GM21367 (cell line): ENCODE results near the gene UBE2D4.

Experiments used
- ATAC-seq: cut with Tn5 transposase; IDR thresholded peaks from one replicate; pipeline ENCODE4 v1.9.1; 2021; ENCODE audit not compliant: unreplicated experiment

Gene UBE2D4

GRCh38 chr7:43906331-43907010, 19.8 kb upstream of the UBE2D4 start, which contains the start of gene URGCP:
TSS of gene URGCP (minus strand) at chr7:43906596. CDS start at chr7:43906575, 21 bp downstream.
- ATAC-seq = peak; percentile 76

- no peak for ATAC-seq
These were observed 11.4 kb upstream of the UBE2D4 start for GRCh38 chr7:43914795-43915194.

GRCh38 chr7:43915907-43916306, 10.3 kb upstream of the UBE2D4 start:
- no peak for ATAC-seq

GRCh38 chr7:43921423-43921822, 4.8 kb upstream of the UBE2D4 start:
- ATAC-seq = no peak

GRCh38 chr7:43922726-43923125, 3.5 kb upstream of the UBE2D4 start:
- ATAC-seq = no peak

- ATAC-seq = peak; percentile 1
These were observed 525 bp downstream of the UBE2D4 start for GRCh38 chr7:43926798-43927123.

GRCh38 chr7:43927810-43928209, 1.6 kb downstream of the UBE2D4 start:
- no peak for ATAC-seq

GRCh38 chr7:43929529-43930457, 3.6 kb downstream of the UBE2D4 start:
- ATAC-seq = no peak

- no peak for ATAC-seq
These were observed 5.1 kb downstream of the UBE2D4 start for GRCh38 chr7:43931346-43931745.

GRCh38 chr7:43933902-43934560, 7.8 kb downstream of the UBE2D4 start:
- ATAC-seq = no peak

- ATAC-seq = no peak
These were observed 11.2 kb downstream of the UBE2D4 start for GRCh38 chr7:43937444-43937843.

GRCh38 chr7:43938892-43939482, 12.8 kb downstream of the UBE2D4 start:
- ATAC-seq = no peak

GRCh38 chr7:43942250-43942649, 16.0 kb downstream of the UBE2D4 start:
- ATAC-seq = no peak

GRCh38 chr7:43942997-43943396, 16.8 kb downstream of the UBE2D4 start:
- ATAC-seq = no peak

GRCh38 chr7:43943417-43944187, 17.4 kb downstream of the UBE2D4 start:
- ATAC-seq = no peak

GRCh38 chr7:43944286-43944685, 18.1 kb downstream of the UBE2D4 start:
- no peak for ATAC-seq

GRCh38 chr7:43952028-43952427, 25.8 kb downstream of the UBE2D4 start:
- no peak for ATAC-seq

- no peak for ATAC-seq
These were observed 26.8 kb downstream of the UBE2D4 start for GRCh38 chr7:43953071-43953470.

- ATAC-seq = peak; percentile 73
These were observed 28.4 kb downstream of the UBE2D4 start for GRCh38 chr7:43954524-43955228.

- no peak for ATAC-seq
These were observed 29.8 kb downstream of the UBE2D4 start for GRCh38 chr7:43956027-43956426.
